ENCODE data around the gene MAN1C1. TPM values are rescaled to one million over a fixed set of nuclear protein-coding genes. Genes with fewer than 3 reads are reported as not detected.

The MAN1C1 gene
- total and polyA plus RNA-seq, 2 donors (not counting 1 experiment from before 2014, with no cell fraction given) = 0.31 to 0.89 TPM

DNA sequence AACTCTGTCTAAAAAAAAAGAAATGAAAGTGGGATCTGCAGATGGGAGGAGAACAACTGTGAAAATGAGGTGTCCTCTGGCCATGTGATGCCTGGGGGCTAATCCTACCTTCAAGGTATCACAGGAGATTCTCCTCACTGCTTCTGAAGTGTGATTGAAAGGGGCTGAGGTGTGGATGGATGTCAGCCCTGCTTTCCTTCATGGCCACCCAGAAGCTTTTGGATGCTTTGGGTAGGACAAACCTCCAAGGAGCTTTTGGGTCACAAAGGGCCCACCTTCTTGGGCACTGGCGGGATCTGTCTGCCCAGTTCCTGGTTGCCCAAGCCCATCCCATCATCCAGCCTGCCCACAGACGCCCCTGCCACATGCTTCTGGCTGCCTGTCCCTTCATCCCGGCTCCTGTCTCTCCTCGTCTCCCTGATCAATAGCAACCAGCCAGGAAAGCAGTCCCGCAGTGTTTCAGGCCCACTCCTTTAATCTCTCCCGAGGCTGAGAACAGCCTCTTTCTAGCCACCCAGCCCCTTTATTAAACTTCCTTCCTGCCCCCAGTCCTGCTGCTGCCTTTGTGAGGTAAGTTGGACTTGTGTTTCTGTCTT is 87.2 kb downstream of the MAN1C1 start:
- ChIA-PET CTCF (no interaction called here), POLR2A (no interaction called here)
- Histone ChIP-seq H2AFZ (ENCODE audit: insufficient read depth, low read depth, low read length, poor library complexity, severe bottlenecking) (no peak overlapping the region), H4K20me1 (ENCODE audit: control insufficient read depth, insufficient read depth, low read length, poor library complexity, severe bottlenecking) (no peaks in the 10 kb centered on the region), H3K4me1 (ENCODE audit: control insufficient read depth in 2 of 2, insufficient read depth in 2 of 2, low read length in 2 of 2) (no peaks in the 10 kb centered on the region), H3K27me3 (replicated peaks in 1 of 4; ENCODE audit: control extremely low read depth in 1 of 4, control insufficient read depth in 3 of 4, insufficient read depth in 4 of 4, low read length in 3 of 4) (peaks cover 0 to 7% (median 0%) of the 10 kb centered on the region in 4 experiments), H3K9ac (ENCODE audit: low read length) (no peak overlapping the region), H3K4me2 (replicated peaks; ENCODE audit: low read depth, low read length, poor library complexity, severe bottlenecking) (no peak overlapping the region), H3K36me3 (replicated peaks in 1 of 2; ENCODE audit: control extremely low read depth in 1 of 2, control insufficient read depth in 1 of 2, extremely low read depth in 1 of 2, insufficient read depth in 2 of 2, low read length in 1 of 2) (no peaks in the 10 kb centered on the region), H3K9me3 (ENCODE audit: control extremely low read depth in 1 of 3, control insufficient read depth in 2 of 3, insufficient read depth in 1 of 3, low read length in 2 of 3) (no peaks in the 10 kb centered on the region), H3K4me3 (ENCODE audit: control extremely low read depth in 1 of 5, extremely low read depth in 1 of 5, insufficient read depth in 1 of 5, low read depth in 2 of 5, low read length in 4 of 5) (no peak overlapping the region), H3K27ac (ENCODE audit: low read length in 2 of 2) (no peak overlapping the region), H3K79me2 (ENCODE audit: control insufficient read depth, insufficient read depth, low read length) (no peaks in the 10 kb centered on the region)
- WGBS (ENCODE audit: insufficient coverage) = 85% methylated on average over 5 of the region's 6 CpGs
- no peaks in the 10 kb centered on the region for H3K9me3 Mint-ChIP-seq (ENCODE audit: insufficient read depth)
- DNase-seq (no peak), ATAC-seq (ENCODE audit: low read depth) (no peak)
- intact Hi-C loops (cut with micrococcal nuclease) = no loop called here
- H3K27ac Mint-ChIP-seq = no peak overlapping the region
- no peaks in the 10 kb centered on the region for H3K4me1 Mint-ChIP-seq
- no peak for TF ChIP-seq EZH2 (IDR thresholded peaks at IDR 0.05; ENCODE audit: borderline replicate concordance, insufficient read depth, low read depth, low read length, poor library complexity, severe bottlenecking)
- TF ChIP-seq, protein P1, sequence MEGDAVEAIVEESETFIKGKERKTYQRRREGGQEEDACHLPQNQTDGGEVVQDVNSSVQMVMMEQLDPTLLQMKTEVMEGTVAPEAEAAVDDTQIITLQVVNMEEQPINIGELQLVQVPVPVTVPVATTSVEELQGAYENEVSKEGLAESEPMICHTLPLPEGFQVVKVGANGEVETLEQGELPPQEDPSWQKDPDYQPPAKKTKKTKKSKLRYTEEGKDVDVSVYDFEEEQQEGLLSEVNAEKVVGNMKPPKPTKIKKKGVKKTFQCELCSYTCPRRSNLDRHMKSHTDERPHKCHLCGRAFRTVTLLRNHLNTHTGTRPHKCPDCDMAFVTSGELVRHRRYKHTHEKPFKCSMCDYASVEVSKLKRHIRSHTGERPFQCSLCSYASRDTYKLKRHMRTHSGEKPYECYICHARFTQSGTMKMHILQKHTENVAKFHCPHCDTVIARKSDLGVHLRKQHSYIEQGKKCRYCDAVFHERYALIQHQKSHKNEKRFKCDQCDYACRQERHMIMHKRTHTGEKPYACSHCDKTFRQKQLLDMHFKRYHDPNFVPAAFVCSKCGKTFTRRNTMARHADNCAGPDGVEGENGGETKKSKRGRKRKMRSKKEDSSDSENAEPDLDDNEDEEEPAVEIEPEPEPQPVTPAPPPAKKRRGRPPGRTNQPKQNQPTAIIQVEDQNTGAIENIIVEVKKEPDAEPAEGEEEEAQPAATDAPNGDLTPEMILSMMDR (IDR thresholded peaks at IDR 0.05) = no peak
- peaks cover 26% of the 10 kb centered on the region for H3K27me3 Mint-ChIP-seq
- H3K4me3 Mint-ChIP-seq = no peak overlapping the region

DNA sequence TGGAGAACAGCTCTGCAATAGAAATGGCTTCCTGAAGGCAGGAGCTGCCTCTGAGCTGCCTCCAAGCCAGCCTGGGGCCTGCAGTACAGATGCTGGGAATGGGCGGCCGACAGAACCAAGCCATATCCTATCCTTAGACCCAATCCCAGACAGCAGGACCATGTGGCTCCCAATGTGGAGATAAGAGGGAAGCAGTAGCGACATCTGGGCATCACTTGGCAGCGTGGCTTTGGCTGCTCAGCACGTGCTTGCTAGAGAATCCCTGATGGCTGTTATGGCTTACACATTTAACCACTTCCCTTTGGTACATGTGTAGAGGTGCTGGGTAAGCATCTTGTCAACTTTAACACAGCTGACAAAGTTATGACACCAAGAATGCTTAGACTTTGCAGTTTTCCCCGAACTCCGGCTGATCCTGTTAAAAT is 87.7 kb downstream of the MAN1C1 start:
- no peak for DNase-seq
- CTCF ChIA-PET = no interaction called here
- no peak overlapping the region for H3K4me2 ChIP-seq (replicated peaks; ENCODE audit: low read depth, low read length, poor library complexity, severe bottlenecking)
- peaks cover 0 to 7% (median 0%) of the 10 kb centered on the region in 4 experiments for H3K27me3 ChIP-seq (replicated peaks in 1 of 4; ENCODE audit: control extremely low read depth in 1 of 4, control insufficient read depth in 3 of 4, insufficient read depth in 4 of 4, low read length in 3 of 4)
- POLR2A ChIA-PET = no interaction called here
- H3K79me2 ChIP-seq (ENCODE audit: control insufficient read depth, insufficient read depth, low read length) = no peaks in the 10 kb centered on the region
- Mint-ChIP-seq H3K9me3 (ENCODE audit: insufficient read depth) (no peaks in the 10 kb centered on the region), H3K27ac (no peak overlapping the region), H3K27me3 (peaks cover 26% of the 10 kb centered on the region), H3K4me3 (no peak overlapping the region), H3K4me1 (no peaks in the 10 kb centered on the region)
- no peak overlapping the region for H3K27ac ChIP-seq (ENCODE audit: low read length in 2 of 2)
- TF ChIP-seq, protein P1 (IDR thresholded peaks at IDR 0.05) = no peak
- TF ChIP-seq EZH2 (IDR thresholded peaks at IDR 0.05; ENCODE audit: borderline replicate concordance, insufficient read depth, low read depth, low read length, poor library complexity, severe bottlenecking) = no peak
- intact Hi-C loops (cut with micrococcal nuclease) = no loop called here
- H3K36me3 ChIP-seq (replicated peaks in 1 of 2; ENCODE audit: control extremely low read depth in 1 of 2, control insufficient read depth in 1 of 2, extremely low read depth in 1 of 2, insufficient read depth in 2 of 2, low read length in 1 of 2) = no peaks in the 10 kb centered on the region
- no peaks in the 10 kb centered on the region for H3K9me3 ChIP-seq (ENCODE audit: control extremely low read depth in 1 of 3, control insufficient read depth in 2 of 3, insufficient read depth in 1 of 3, low read length in 2 of 3)
- no peak overlapping the region for H2AFZ ChIP-seq (ENCODE audit: insufficient read depth, low read depth, low read length, poor library complexity, severe bottlenecking)
- H3K4me1 ChIP-seq (ENCODE audit: control insufficient read depth in 2 of 2, insufficient read depth in 2 of 2, low read length in 2 of 2) = no peaks in the 10 kb centered on the region
- ATAC-seq (ENCODE audit: low read depth) = no peak
- H4K20me1 ChIP-seq (ENCODE audit: control insufficient read depth, insufficient read depth, low read length, poor library complexity, severe bottlenecking) = no peaks in the 10 kb centered on the region
- H3K4me3 ChIP-seq (ENCODE audit: control extremely low read depth in 1 of 5, extremely low read depth in 1 of 5, insufficient read depth in 1 of 5, low read depth in 2 of 5, low read length in 4 of 5) = no peak overlapping the region
- WGBS (ENCODE audit: insufficient coverage) = 26% methylated on average over 3 of the region's 7 CpGs
- no peak overlapping the region for H3K9ac ChIP-seq (ENCODE audit: low read length)
